HG03520 (cell line): Measurements from ENCODE around the gene ATG7.
"Not testable (repeated sequence)": the region's sequence is repeated elsewhere in the genome, so short reads cannot be mapped to it uniquely, and the experiment has no call there.

ENCODE experiments used
- ATAC-seq: cut with Tn5 transposase; IDR thresholded peaks from one replicate; pipeline ENCODE4 v1.9.1; 2021; ENCODE audit warnings: mild to moderate bottlenecking, moderate library complexity; ENCODE audit not compliant: unreplicated experiment

ATG7 gene

GRCh38 chr3:11455956-11456355 is 183.8 kb downstream of the ATG7 start:
- ATAC-seq: no peak

- ATAC-seq: no peak
Observed at GRCh38 chr3:11457135-11457534, 184.9 kb downstream of the ATG7 start.

GRCh38 chr3:11459186-11459824 is 187.1 kb downstream of the ATG7 start:
- ATAC-seq: no peak

GRCh38 chr3:11461226-11461625 is 189.0 kb downstream of the ATG7 start:
- no peak for ATAC-seq

GRCh38 chr3:11462673-11463072 is 190.5 kb downstream of the ATG7 start:
- ATAC-seq: not testable (repeated sequence)

- ATAC-seq: no peak
Observed at GRCh38 chr3:11463591-11463990, 191.4 kb downstream of the ATG7 start.

- no peak for ATAC-seq
Observed at GRCh38 chr3:11464356-11464755, 192.2 kb downstream of the ATG7 start.

GRCh38 chr3:11465744-11466616 is 193.8 kb downstream of the ATG7 start:
- no peak for ATAC-seq

GRCh38 chr3:11467875-11468274 is 195.7 kb downstream of the ATG7 start:
- no peak for ATAC-seq

GRCh38 chr3:11470031-11470853 is 198.0 kb downstream of the ATG7 start:
- ATAC-seq: no peak

- no peak for ATAC-seq
Observed at GRCh38 chr3:11475324-11475723, 203.1 kb downstream of the ATG7 start.

- no peak for ATAC-seq
Observed at GRCh38 chr3:11476735-11477144, 204.5 kb downstream of the ATG7 start.

GRCh38 chr3:11477407-11477911 is 205.3 kb downstream of the ATG7 start:
- ATAC-seq: no peak

- no peak for ATAC-seq
Observed at GRCh38 chr3:11478167-11478566, 206.0 kb downstream of the ATG7 start.

- no peak for ATAC-seq
Observed at GRCh38 chr3:11479221-11479620, 207.0 kb downstream of the ATG7 start.

- ATAC-seq: no peak
Observed at GRCh38 chr3:11480663-11481298, 208.6 kb downstream of the ATG7 start.

- ATAC-seq: no peak
Observed at GRCh38 chr3:11481556-11481955, 209.4 kb downstream of the ATG7 start.

- no peak for ATAC-seq
Observed at GRCh38 chr3:11482021-11482420, 209.8 kb downstream of the ATG7 start.

GRCh38 chr3:11488356-11488755 is 216.2 kb downstream of the ATG7 start:
- not testable (repeated sequence) for ATAC-seq

GRCh38 chr3:11494131-11494916 is 222.1 kb downstream of the ATG7 start:
- ATAC-seq: no peak
